HEK293T (cell line): Measurements from ENCODE around the gene HUS1B.

Experiments used
- ELF4 ChIP-seq: fragments of 450-650 bp; IDR thresholded peaks from 2 replicates; pipeline ENCODE4 v1.6.1; 2017; ENCODE audit warnings: antibody characterized with exemption
- FOXK2 ChIP-seq: fragments of 450-650 bp; IDR thresholded peaks from 2 replicates; pipeline ENCODE4 v1.6.1; 2016; ENCODE audit warnings: mild to moderate bottlenecking
- FOXM1 ChIP-seq: fragments of 450-650 bp; IDR thresholded peaks from 2 replicates; pipeline ENCODE4 v1.6.1; 2017; ENCODE audit warnings: mild to moderate bottlenecking, borderline replicate concordance
- HDGF ChIP-seq: fragments of 450-650 bp; IDR thresholded peaks from 2 replicates; pipeline ENCODE4 v1.6.1; 2017; ENCODE audit warnings: antibody characterized with exemption, borderline replicate concordance
- LEF1 ChIP-seq: fragments of 450-650 bp; IDR thresholded peaks from 2 replicates; pipeline ENCODE4 v1.6.1; 2017; ENCODE audit warnings: mild to moderate bottlenecking, borderline replicate concordance
- NFRKB ChIP-seq: fragments of 450-650 bp; IDR thresholded peaks from 2 replicates; pipeline ENCODE4 v1.6.1; 2016; ENCODE audit warnings: mild to moderate bottlenecking, moderate library complexity
- PKNOX1 ChIP-seq: fragments of 450-650 bp; IDR thresholded peaks from 2 replicates; pipeline ENCODE4 v1.6.1; 2016
- SUZ12 ChIP-seq: fragments of 450-650 bp; IDR thresholded peaks from 2 replicates; pipeline ENCODE4 v1.6.1; 2016; ENCODE audit warnings: mild to moderate bottlenecking
- TARDBP ChIP-seq: fragments of 450-650 bp; IDR thresholded peaks from 2 replicates; pipeline ENCODE4 v1.6.1; 2016

GRCh38 chr6:674406-674805 lies 17.5 kb upstream of the HUS1B start:
- TF ChIP-seq PKNOX1 (no peak), LEF1 (no peak), SUZ12 (no peak), HDGF (no peak), ELF4 (no peak), NFRKB (no peak), FOXM1 (no peak), FOXK2 (no peak), TARDBP (no peak)
